ENCODE data around the gene ZNHIT2. TPM values are rescaled to one million over a fixed set of nuclear protein-coding genes. Genes with fewer than 3 reads are reported as not detected.

Gene ZNHIT2
- total RNA-seq, 1 donor from 2014 or later = 8.1 TPM

GRCh38 chr11:65102142-65103095 is 15.1 kb downstream of the ZNHIT2 start:
- no peak overlapping the region for H3K27ac ChIP-seq (ENCODE audit: low read depth, low read length)
- H3K4me2 ChIP-seq (ENCODE audit: low read length) = peak overlapping the region; percentile 42
- H3K9me3 ChIP-seq (ENCODE audit: insufficient read depth, low read depth, low read length) = no peaks in the 10 kb centered on the region
- Mint-ChIP-seq H3K4me1 (ENCODE audit: low read depth, unreplicated experiment) (peaks cover 13% of the 10 kb centered on the region), H3K9me3 (ENCODE audit: unreplicated experiment) (no peaks in the 10 kb centered on the region), H3K27me3 (ENCODE audit: low read depth, unreplicated experiment) (no peaks in the 10 kb centered on the region), H3K36me3 (ENCODE audit: low read depth, unreplicated experiment) (peaks cover 4% of the 10 kb centered on the region), H3K27ac (ENCODE audit: unreplicated experiment) (no peak overlapping the region), H3K4me3 (ENCODE audit: unreplicated experiment) (no peak overlapping the region)
- peaks cover 61% of the 10 kb centered on the region for H4K20me1 ChIP-seq (ENCODE audit: insufficient read depth, low read length)
- H3K4me3 ChIP-seq (ENCODE audit: insufficient read depth, low read depth, low read length) = no peak overlapping the region
- H3K36me3 ChIP-seq (ENCODE audit: insufficient read depth, low read length) = no peaks in the 10 kb centered on the region
- no peak for TF ChIP-seq CTCF (IDR thresholded peaks at IDR 0.05; ENCODE audit: insufficient read depth, low read depth, low read length)
- TF ChIP-seq EZH2 (IDR thresholded peaks at IDR 0.05; ENCODE audit: insufficient read depth, low read length) = no peak
- no peak for DNase-seq (ENCODE audit: low read depth)
- H2AFZ ChIP-seq (ENCODE audit: low read depth, low read length) = no peak overlapping the region
- no peak overlapping the region for H3K9ac ChIP-seq (ENCODE audit: low read length)
- FAIRE-seq = no peak
- H3K4me1 ChIP-seq (ENCODE audit: insufficient read depth, low read length) = peaks cover 15% of the 10 kb centered on the region
- H3K79me2 ChIP-seq (ENCODE audit: insufficient read depth, low read length) = peaks cover 47% of the 10 kb centered on the region
- H3K27me3 ChIP-seq (ENCODE audit: insufficient read depth, low read length) = no peaks in the 10 kb centered on the region

- no peak overlapping the region for H2AFZ ChIP-seq (ENCODE audit: low read depth, low read length)
- Mint-ChIP-seq H3K4me1 (ENCODE audit: low read depth, unreplicated experiment) (peaks cover 13% of the 10 kb centered on the region), H3K36me3 (ENCODE audit: low read depth, unreplicated experiment) (no peaks in the 10 kb centered on the region), H3K4me3 (ENCODE audit: unreplicated experiment) (no peak overlapping the region), H3K9me3 (ENCODE audit: unreplicated experiment) (no peaks in the 10 kb centered on the region), H3K27ac (ENCODE audit: unreplicated experiment) (no peak overlapping the region), H3K27me3 (ENCODE audit: low read depth, unreplicated experiment) (no peaks in the 10 kb centered on the region)
- TF ChIP-seq EZH2 (IDR thresholded peaks at IDR 0.05; ENCODE audit: insufficient read depth, low read length) = no peak
- TF ChIP-seq CTCF (IDR thresholded peaks at IDR 0.05; ENCODE audit: insufficient read depth, low read depth, low read length) = no peak
- peaks cover 55% of the 10 kb centered on the region for H4K20me1 ChIP-seq (ENCODE audit: insufficient read depth, low read length)
- FAIRE-seq = no peak
- DNase-seq (ENCODE audit: low read depth) = no peak
- H3K79me2 ChIP-seq (ENCODE audit: insufficient read depth, low read length) = peaks cover 48% of the 10 kb centered on the region
- H3K27ac ChIP-seq (ENCODE audit: low read depth, low read length) = no peak overlapping the region
- no peaks in the 10 kb centered on the region for H3K27me3 ChIP-seq (ENCODE audit: insufficient read depth, low read length)
- no peaks in the 10 kb centered on the region for H3K9me3 ChIP-seq (ENCODE audit: insufficient read depth, low read depth, low read length)
- H3K36me3 ChIP-seq (ENCODE audit: insufficient read depth, low read length) = no peaks in the 10 kb centered on the region
- H3K4me1 ChIP-seq (ENCODE audit: insufficient read depth, low read length) = peaks cover 16% of the 10 kb centered on the region
- no peak overlapping the region for H3K4me2 ChIP-seq (ENCODE audit: low read length)
- no peak overlapping the region for H3K4me3 ChIP-seq (ENCODE audit: insufficient read depth, low read depth, low read length)
- no peak overlapping the region for H3K9ac ChIP-seq (ENCODE audit: low read length)
Measured at GRCh38 chr11:65100674-65101350, 16.7 kb downstream of the ZNHIT2 start.

All from astrocyte (in vitro differentiated cells and primary cell).